MCF 10A (cell line): ENCODE measurements around the gene CAMK1D. TPM values are rescaled to one million over a fixed set of nuclear protein-coding genes. Genes with fewer than 3 reads are reported as not detected.

ENCODE experiments used
- BruUV-seq: library from RNA; stranded (reverse); fragments of 400-500 nt; replicated peaks from 2 replicates; lab custom pipeline; 2021; lab: Mats Ljungman, UMichigan
- CTCF ChIA-PET: fragments of 300-600 bp; sonication (Branson Sonifier 250); formaldehyde crosslinking; extraction: SDS; loops from one replicate; lab custom pipeline; 2021; ENCODE audit warnings: antibody characterized with exemption, inconsistent platforms; lab: Yijun Ruan, JAX
- POLR2A ChIA-PET: fragments of 300-600, 350-650 bp; sonication (Branson Sonifier 250); formaldehyde crosslinking; extraction: SDS; loops from one replicate; lab custom pipeline; 2020; ENCODE audit warnings: antibody characterized with exemption, inconsistent platforms; lab: Yijun Ruan, JAX
- DNase-seq: peaks from one replicate; pipeline ENCODE4 v3.0.0-alpha.2; 2018; ENCODE audit not compliant: unreplicated experiment
- H3K27ac Mint-ChIP-seq: one replicate; pipeline ENCODE4 v1.8.0; 2022; ENCODE audit warnings: mild to moderate bottlenecking, low read depth, mixed read lengths; ENCODE audit not compliant: unreplicated experiment
- H3K27me3 Mint-ChIP-seq: one replicate; pipeline ENCODE4 v1.8.0; 2022; ENCODE audit warnings: mixed read lengths; ENCODE audit not compliant: insufficient read depth, unreplicated experiment
- H3K36me3 Mint-ChIP-seq: one replicate; pipeline ENCODE4 v1.8.0; 2022; ENCODE audit warnings: mild to moderate bottlenecking, moderate library complexity, mixed read lengths; ENCODE audit not compliant: insufficient read depth, unreplicated experiment
- H3K4me1 Mint-ChIP-seq: one replicate; pipeline ENCODE4 v1.8.0; 2022; ENCODE audit warnings: mixed read lengths; ENCODE audit not compliant: insufficient read depth, unreplicated experiment
- H3K4me3 Mint-ChIP-seq: one replicate; pipeline ENCODE4 v1.8.0; 2022; ENCODE audit warnings: mild to moderate bottlenecking, moderate library complexity, mixed read lengths; ENCODE audit not compliant: unreplicated experiment
- H3K9me3 Mint-ChIP-seq: one replicate; pipeline ENCODE4 v1.8.0; 2022; ENCODE audit warnings: mixed read lengths; ENCODE audit not compliant: unreplicated experiment
- intact Hi-C: fragments of 100-400 bp; cut with micrococcal nuclease; formaldehyde crosslinking; loops from 2 replicates; pipeline ENCODE4 v1.14.1; 2022
- total RNA-seq: library from RNA; stranded (reverse); gene quantifications from 2 replicates; pipeline ENCODE4 v1.2.3, GENCODE V29; 2022
- TF ChIP-seq, protein P1 (sequence below): fragments of 200-600 bp; IDR thresholded peaks from one replicate; pipeline ENCODE4 v1.8.0; 2022; ENCODE audit warnings: antibody characterized with exemption, mild to moderate bottlenecking; ENCODE audit not compliant: unreplicated experiment

CAMK1D gene
- total RNA-seq, 1 experiment from 2014 or later, result 1.7 TPM

DNA sequence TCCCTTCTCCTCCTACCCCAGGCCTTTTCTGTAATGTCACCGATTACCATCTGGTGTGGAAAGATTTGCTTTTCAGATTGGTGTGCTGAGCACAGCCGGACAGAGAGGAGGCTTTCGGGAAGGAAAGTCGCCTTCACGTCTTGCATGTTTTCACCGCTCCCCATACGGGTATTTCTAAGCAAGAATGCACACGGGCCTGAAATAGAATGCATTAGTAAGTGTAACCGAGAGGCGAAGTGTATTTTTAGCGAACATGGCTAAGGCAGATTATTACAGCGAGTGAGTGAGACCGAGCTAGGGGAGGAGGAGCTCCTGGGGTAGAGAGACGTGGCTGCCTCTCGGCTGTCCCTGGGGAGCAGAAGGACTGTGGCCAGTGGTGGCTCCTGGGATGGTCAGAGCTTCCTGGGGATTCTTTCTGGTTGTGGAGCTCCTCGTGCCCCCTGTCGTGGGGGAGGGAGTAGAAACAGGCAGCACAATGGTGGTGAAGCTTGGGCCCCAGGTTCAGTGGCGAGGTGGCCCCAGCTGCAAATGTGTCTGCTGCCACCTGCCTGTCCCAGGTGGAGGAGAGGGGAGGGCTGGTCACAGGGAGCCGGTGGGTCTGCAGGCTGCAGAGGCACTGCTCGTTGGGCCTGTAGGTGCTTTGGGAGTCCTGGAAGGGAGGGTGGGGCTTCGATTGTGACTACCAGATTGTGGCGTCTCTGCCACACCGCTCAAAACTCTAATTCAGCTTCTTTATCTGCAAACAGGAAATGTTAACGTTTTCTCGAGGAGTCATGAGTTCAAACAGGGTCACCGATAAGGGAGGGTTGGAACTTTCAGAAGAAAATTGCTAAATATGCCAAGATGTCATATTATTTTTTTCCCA, 135.8 kb downstream of the CAMK1D start:
- Mint-ChIP-seq H3K27me3 (no peaks in the 10 kb centered on the region), H3K36me3 (no peaks in the 10 kb centered on the region), H3K4me3 (no peak overlapping the region), H3K9me3 (peaks cover 7% of the 10 kb centered on the region), H3K4me1 (no peaks in the 10 kb centered on the region), H3K27ac (no peak overlapping the region)
- POLR2A ChIA-PET, result no interaction called here
- TF ChIP-seq, protein P1, sequence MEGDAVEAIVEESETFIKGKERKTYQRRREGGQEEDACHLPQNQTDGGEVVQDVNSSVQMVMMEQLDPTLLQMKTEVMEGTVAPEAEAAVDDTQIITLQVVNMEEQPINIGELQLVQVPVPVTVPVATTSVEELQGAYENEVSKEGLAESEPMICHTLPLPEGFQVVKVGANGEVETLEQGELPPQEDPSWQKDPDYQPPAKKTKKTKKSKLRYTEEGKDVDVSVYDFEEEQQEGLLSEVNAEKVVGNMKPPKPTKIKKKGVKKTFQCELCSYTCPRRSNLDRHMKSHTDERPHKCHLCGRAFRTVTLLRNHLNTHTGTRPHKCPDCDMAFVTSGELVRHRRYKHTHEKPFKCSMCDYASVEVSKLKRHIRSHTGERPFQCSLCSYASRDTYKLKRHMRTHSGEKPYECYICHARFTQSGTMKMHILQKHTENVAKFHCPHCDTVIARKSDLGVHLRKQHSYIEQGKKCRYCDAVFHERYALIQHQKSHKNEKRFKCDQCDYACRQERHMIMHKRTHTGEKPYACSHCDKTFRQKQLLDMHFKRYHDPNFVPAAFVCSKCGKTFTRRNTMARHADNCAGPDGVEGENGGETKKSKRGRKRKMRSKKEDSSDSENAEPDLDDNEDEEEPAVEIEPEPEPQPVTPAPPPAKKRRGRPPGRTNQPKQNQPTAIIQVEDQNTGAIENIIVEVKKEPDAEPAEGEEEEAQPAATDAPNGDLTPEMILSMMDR, result no peak
- intact Hi-C loops, result no loop called here
- DNase-seq, result no peak
- CTCF ChIA-PET, result interaction anchor here (0.6 kb wide), 2 partner anchors 15 to 694 kb away, joined by 3 read pairs; no protein-coding TSS in a partner anchor
- BruUV-seq, result no TSS peak

- Mint-ChIP-seq H3K4me3 (no peak overlapping the region), H3K27ac (no peak overlapping the region), H3K4me1 (no peaks in the 10 kb centered on the region), H3K27me3 (no peaks in the 10 kb centered on the region), H3K36me3 (no peaks in the 10 kb centered on the region), H3K9me3 (no peaks in the 10 kb centered on the region)
- POLR2A ChIA-PET, result interaction anchor here (0.6 kb wide), 1 partner anchor 125 kb away, joined by 4 read pairs; no protein-coding TSS in a partner anchor
- BruUV-seq, result no TSS peak
- CTCF ChIA-PET, result interaction anchor here (0.6 to 0.7 kb wide), 2 partner anchors 104 to 169 kb away, joined by 4 read pairs; no protein-coding TSS in a partner anchor
- DNase-seq, result no peak
- TF ChIP-seq, protein P1, result no peak
- intact Hi-C loops, result no loop called here
Measured at GRCh38 chr10:12487366-12487765, 138.0 kb downstream of the CAMK1D start.

- ChIA-PET CTCF (no interaction called here), POLR2A (no interaction called here)
- Mint-ChIP-seq H3K4me1 (no peaks in the 10 kb centered on the region), H3K27ac (no peak overlapping the region), H3K9me3 (no peaks in the 10 kb centered on the region), H3K4me3 (no peak overlapping the region), H3K36me3 (no peaks in the 10 kb centered on the region), H3K27me3 (no peaks in the 10 kb centered on the region)
- BruUV-seq, result no TSS peak
- TF ChIP-seq, protein P1, result no peak
- intact Hi-C loops, result no loop called here
- DNase-seq, result no peak
Measured at GRCh38 chr10:12488626-12489025, 139.3 kb downstream of the CAMK1D start.

DNA sequence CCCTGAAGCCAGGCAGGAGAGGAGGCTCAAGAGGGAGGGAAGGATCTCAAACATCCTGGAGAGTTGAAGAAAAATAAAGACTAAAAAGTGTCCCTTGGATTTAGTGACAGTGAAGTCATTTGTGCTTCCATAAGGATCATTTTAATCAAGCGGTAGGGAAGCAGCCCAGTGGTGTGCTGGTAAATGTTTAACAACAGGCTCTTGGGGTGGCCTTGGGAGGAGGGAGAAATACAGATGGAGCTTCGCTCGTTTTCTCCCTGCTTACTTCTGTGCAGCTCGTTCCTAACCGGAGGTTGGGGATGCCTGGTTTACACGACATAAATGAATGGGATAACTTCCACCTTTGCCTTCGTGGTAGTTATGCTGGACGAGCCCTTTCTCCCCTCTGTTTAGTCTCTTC, 140.0 kb downstream of the CAMK1D start:
- CTCF ChIA-PET, result no interaction called here
- Mint-ChIP-seq H3K27ac (no peak overlapping the region), H3K9me3 (no peaks in the 10 kb centered on the region), H3K36me3 (no peaks in the 10 kb centered on the region), H3K4me3 (no peak overlapping the region), H3K4me1 (no peaks in the 10 kb centered on the region), H3K27me3 (no peaks in the 10 kb centered on the region)
- intact Hi-C loops, result no loop called here
- BruUV-seq, result no TSS peak
- DNase-seq, result no peak
- TF ChIP-seq, protein P1, result no peak
- POLR2A ChIA-PET, result no interaction called here
